Measurements from ENCODE around the gene DCAF5.

Gene DCAF5

GRCh38 chr14:69076341-69076740 is 76.6 kb downstream of the DCAF5 start:
- H4K20me1 ChIP-seq (ENCODE audit: insufficient read depth, low read length, poor library complexity, severe bottlenecking): no peaks in the 10 kb centered on the region
- no peak overlapping the region for H2AFZ ChIP-seq (ENCODE audit: low read length)
- H3K9me2 ChIP-seq (replicated peaks; ENCODE audit: low read depth, low read length): no peaks in the 10 kb centered on the region
- H3F3A ChIP-seq (ENCODE audit: low read depth): no peaks in the 10 kb centered on the region
- no peak for TF ChIP-seq CTCF (conservative IDR thresholded peaks at IDR 0.05; ENCODE audit: low read length)
- TF ChIP-seq EZH2phosphoT487 (IDR thresholded peaks at IDR 0.05; ENCODE audit: borderline replicate concordance): no peak
- peaks cover 59% of the 10 kb centered on the region; the same call in 1 of the 2 replicates for H3K36me3 ChIP-seq (ENCODE audit: insufficient read depth, low read length)
- no peak overlapping the region for H3K9ac ChIP-seq (ENCODE audit: low read depth, low read length, poor library complexity, severe bottlenecking)
- H3K79me2 ChIP-seq (ENCODE audit: insufficient read depth, low read length): no peaks in the 10 kb centered on the region
- peaks cover 4% of the 10 kb centered on the region for H3K4me1 ChIP-seq (ENCODE audit: insufficient read depth, low read length, poor library complexity, severe bottlenecking)
- H3K4me3 ChIP-seq (ENCODE audit: low read length, poor library complexity, severe bottlenecking): no peak overlapping the region
- H3K27me3 ChIP-seq (ENCODE audit: insufficient read depth, low read length, poor library complexity, severe bottlenecking): no peaks in the 10 kb centered on the region
- H3K9me3 ChIP-seq (ENCODE audit: insufficient read depth, low read depth, low read length): no peaks in the 10 kb centered on the region
- H3K4me2 ChIP-seq (ENCODE audit: low read depth, low read length, poor library complexity, severe bottlenecking): no peak overlapping the region

- no peak overlapping the region for H3K4me3 ChIP-seq (ENCODE audit: low read length, poor library complexity, severe bottlenecking)
- no peaks in the 10 kb centered on the region for H3K27me3 ChIP-seq (ENCODE audit: insufficient read depth, low read length, poor library complexity, severe bottlenecking)
- H3K36me3 ChIP-seq (ENCODE audit: insufficient read depth, low read length): peaks cover 65% of the 10 kb centered on the region; the same call in 1 of the 2 replicates
- H3K4me1 ChIP-seq (ENCODE audit: insufficient read depth, low read length, poor library complexity, severe bottlenecking): peaks cover under 1% of the 10 kb centered on the region
- H3K9me2 ChIP-seq (replicated peaks; ENCODE audit: low read depth, low read length): no peaks in the 10 kb centered on the region
- H3K79me2 ChIP-seq (ENCODE audit: insufficient read depth, low read length): no peaks in the 10 kb centered on the region
- H2AFZ ChIP-seq (ENCODE audit: low read length): no peak overlapping the region
- no peak overlapping the region for H3K4me2 ChIP-seq (ENCODE audit: low read depth, low read length, poor library complexity, severe bottlenecking)
- no peak overlapping the region for H3K9ac ChIP-seq (ENCODE audit: low read depth, low read length, poor library complexity, severe bottlenecking)
- H3F3A ChIP-seq (ENCODE audit: low read depth): no peaks in the 10 kb centered on the region
- TF ChIP-seq EZH2phosphoT487 (IDR thresholded peaks at IDR 0.05; ENCODE audit: borderline replicate concordance) (no peak), CTCF (conservative IDR thresholded peaks at IDR 0.05; ENCODE audit: low read length) (no peak)
- H4K20me1 ChIP-seq (ENCODE audit: insufficient read depth, low read length, poor library complexity, severe bottlenecking): no peaks in the 10 kb centered on the region
- no peaks in the 10 kb centered on the region for H3K9me3 ChIP-seq (ENCODE audit: insufficient read depth, low read depth, low read length)
Observed at GRCh38 chr14:69073915-69074314, 79.0 kb downstream of the DCAF5 start.

GRCh38 chr14:69073429-69073828 is 79.5 kb downstream of the DCAF5 start:
- H3K9ac ChIP-seq (ENCODE audit: low read depth, low read length, poor library complexity, severe bottlenecking): no peak overlapping the region
- no peaks in the 10 kb centered on the region for H4K20me1 ChIP-seq (ENCODE audit: insufficient read depth, low read length, poor library complexity, severe bottlenecking)
- no peak overlapping the region for H3K4me3 ChIP-seq (ENCODE audit: low read length, poor library complexity, severe bottlenecking)
- no peaks in the 10 kb centered on the region for H3K9me2 ChIP-seq (replicated peaks; ENCODE audit: low read depth, low read length)
- H3K79me2 ChIP-seq (ENCODE audit: insufficient read depth, low read length): no peaks in the 10 kb centered on the region
- H3K9me3 ChIP-seq (ENCODE audit: insufficient read depth, low read depth, low read length): no peaks in the 10 kb centered on the region
- no peaks in the 10 kb centered on the region for H3F3A ChIP-seq (ENCODE audit: low read depth)
- no peaks in the 10 kb centered on the region for H3K27me3 ChIP-seq (ENCODE audit: insufficient read depth, low read length, poor library complexity, severe bottlenecking)
- H3K36me3 ChIP-seq (ENCODE audit: insufficient read depth, low read length): peaks cover 67% of the 10 kb centered on the region; the same call in 1 of the 2 replicates
- no peak overlapping the region for H3K4me2 ChIP-seq (ENCODE audit: low read depth, low read length, poor library complexity, severe bottlenecking)
- H3K4me1 ChIP-seq (ENCODE audit: insufficient read depth, low read length, poor library complexity, severe bottlenecking): no peaks in the 10 kb centered on the region
- TF ChIP-seq CTCF (conservative IDR thresholded peaks at IDR 0.05; ENCODE audit: low read length): no peak
- TF ChIP-seq EZH2phosphoT487 (IDR thresholded peaks at IDR 0.05; ENCODE audit: borderline replicate concordance): no peak
- no peak overlapping the region for H2AFZ ChIP-seq (ENCODE audit: low read length)
